GM18907 (cell line): ENCODE data around the gene CLUH.

Experiments
- ATAC-seq: cut with Tn5 transposase; IDR thresholded peaks from one replicate; pipeline ENCODE4 v1.9.1; 2021; ENCODE audit warnings: mild to moderate bottlenecking, moderate library complexity; ENCODE audit not compliant: unreplicated experiment

The CLUH gene, protein sequence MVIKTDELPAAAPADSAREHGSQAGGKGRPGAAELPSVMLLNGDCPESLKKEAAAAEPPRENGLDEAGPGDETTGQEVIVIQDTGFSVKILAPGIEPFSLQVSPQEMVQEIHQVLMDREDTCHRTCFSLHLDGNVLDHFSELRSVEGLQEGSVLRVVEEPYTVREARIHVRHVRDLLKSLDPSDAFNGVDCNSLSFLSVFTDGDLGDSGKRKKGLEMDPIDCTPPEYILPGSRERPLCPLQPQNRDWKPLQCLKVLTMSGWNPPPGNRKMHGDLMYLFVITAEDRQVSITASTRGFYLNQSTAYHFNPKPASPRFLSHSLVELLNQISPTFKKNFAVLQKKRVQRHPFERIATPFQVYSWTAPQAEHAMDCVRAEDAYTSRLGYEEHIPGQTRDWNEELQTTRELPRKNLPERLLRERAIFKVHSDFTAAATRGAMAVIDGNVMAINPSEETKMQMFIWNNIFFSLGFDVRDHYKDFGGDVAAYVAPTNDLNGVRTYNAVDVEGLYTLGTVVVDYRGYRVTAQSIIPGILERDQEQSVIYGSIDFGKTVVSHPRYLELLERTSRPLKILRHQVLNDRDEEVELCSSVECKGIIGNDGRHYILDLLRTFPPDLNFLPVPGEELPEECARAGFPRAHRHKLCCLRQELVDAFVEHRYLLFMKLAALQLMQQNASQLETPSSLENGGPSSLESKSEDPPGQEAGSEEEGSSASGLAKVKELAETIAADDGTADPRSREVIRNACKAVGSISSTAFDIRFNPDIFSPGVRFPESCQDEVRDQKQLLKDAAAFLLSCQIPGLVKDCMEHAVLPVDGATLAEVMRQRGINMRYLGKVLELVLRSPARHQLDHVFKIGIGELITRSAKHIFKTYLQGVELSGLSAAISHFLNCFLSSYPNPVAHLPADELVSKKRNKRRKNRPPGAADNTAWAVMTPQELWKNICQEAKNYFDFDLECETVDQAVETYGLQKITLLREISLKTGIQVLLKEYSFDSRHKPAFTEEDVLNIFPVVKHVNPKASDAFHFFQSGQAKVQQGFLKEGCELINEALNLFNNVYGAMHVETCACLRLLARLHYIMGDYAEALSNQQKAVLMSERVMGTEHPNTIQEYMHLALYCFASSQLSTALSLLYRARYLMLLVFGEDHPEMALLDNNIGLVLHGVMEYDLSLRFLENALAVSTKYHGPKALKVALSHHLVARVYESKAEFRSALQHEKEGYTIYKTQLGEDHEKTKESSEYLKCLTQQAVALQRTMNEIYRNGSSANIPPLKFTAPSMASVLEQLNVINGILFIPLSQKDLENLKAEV (N-terminal part only)

DNA sequence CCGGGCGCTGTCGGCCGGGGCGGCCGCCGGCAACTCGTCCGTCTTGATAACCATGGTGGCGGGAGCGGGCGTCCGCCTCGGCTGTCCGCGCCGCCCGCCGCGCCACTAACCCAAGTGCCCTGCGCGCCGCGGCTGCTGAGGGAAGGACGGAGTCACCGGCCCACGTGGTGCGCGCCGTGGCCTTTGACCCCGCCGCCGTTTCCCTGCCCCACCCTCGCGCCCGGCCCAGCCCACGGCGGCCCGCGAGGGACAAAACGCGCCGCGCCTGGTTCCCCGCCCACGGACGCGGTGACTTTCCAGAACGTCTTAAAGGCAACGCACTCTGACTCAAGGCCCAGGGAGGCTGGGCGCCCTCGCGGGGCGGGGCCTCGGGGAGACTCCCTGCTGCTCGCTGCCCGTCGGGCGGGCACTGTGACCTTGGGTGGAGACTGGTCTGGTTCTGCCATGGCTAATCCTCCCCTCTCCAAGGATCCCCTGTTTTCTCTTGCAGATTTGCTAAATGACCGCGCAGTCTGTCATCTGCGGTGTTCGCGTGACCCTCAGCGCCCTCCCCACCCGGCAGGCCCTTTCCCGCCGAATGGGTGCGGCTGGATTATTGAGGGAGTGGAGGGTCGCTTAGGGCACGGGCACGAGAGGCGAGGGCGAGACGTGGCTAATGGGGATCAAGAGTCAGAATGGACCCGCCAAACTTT lies at the start of gene CLUH:
TSS of gene CLUH (minus strand) at position 157 of the 692 bp plus-strand sequence. CDS start at position 54, 103 bp downstream.
- ATAC-seq: peak; percentile 75

DNA sequence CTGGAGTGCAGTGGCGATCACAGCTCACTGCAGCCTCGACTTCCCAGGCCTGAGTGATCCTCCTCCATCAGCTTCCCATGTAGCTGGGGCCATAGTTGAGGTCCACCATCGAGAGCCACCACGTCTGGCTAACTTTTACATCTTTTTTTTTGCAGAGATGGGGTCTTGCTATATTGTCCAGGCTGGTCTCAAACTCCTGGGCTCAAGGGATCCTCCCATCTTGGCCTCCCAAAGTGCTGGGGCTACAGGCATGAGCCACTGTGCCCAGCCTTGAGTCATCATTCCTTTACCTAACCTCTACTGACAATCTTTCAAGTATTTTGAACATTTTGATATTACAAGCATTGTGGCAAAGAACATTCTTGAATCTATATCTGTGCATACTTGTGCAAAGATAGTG lies 47.3 kb upstream of the CLUH start:
- no peak for ATAC-seq

DNA sequence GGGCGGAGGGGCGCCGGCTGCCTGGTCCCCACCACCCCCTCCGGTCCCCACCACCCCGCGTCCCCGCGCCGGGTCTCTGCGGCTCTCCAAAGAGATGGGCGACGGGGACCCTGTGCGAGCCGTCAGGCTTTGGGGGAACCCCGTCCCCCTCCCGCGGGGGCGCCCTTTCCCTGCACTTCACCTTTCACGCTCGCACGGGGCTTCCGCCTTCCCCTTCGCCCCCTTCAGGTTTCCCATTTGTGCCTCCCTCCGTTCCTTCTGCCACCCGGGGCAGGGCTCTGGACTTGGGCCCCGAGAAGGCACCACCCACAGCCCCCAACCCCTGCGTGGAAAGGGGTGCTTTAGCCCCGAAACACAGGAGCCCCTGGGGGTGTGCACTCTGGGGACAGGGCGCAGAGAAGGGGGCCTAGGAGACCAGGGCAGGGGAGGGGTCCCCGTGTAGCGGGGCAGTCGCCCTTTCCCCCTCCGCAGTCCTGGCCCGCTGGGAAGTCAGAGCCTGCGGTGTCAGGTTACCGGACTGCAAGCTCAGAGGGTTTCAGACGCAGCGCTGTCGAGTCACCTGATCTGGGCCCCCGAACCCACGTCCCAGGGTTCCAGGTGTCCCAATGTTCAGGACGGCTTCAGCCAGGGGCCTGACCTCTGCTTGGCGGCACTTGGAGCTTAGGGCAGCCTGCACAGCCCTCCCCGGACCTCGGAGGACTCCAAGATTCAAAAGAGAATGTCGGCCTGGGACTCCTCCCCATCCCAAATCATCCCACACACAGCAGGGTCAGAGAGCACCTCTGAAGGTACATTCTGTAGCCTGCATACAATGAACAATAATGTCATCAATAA lies 44.5 kb upstream of the CLUH start:
- no peak for ATAC-seq

DNA sequence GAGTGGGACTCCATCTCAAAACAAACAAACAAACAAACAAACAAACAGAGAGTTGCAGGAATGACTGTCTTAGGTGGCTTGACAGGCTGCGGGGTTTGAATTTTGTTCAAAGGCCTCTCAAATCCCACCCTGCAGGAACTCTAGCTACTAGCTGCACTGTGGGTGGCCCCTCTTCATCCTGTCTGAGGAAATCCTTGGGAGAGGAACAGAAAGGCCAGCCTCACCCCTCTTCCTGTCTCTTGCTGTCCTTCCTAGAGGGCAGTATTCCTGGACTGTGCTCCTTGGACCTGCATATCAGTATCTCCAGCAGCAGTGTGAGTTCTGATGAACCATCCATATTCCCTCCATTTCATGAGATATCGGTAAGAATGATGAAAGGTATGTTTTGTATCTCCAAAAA lies 39.9 kb upstream of the CLUH start:
- no peak for ATAC-seq

DNA sequence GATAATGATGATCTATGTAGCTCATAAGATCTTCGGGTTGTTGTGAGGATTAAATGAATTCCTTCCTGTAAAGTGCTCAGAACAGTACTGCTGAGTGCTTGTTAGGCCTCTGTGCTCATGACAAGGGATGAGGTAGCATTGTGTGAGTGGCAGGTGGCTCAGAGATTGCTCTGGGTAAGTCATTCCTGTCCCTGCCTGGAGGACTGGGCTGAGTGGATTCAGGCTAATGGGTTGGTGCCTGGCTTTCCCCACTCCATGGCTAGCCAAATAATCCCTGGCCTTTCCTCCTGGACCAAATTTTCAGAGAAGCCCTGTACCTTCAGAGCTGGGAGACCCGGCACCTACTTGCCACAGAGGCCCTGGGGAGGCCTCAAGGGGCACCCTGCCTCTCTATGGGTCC lies 39.2 kb upstream of the CLUH start:
- ATAC-seq: no peak

DNA sequence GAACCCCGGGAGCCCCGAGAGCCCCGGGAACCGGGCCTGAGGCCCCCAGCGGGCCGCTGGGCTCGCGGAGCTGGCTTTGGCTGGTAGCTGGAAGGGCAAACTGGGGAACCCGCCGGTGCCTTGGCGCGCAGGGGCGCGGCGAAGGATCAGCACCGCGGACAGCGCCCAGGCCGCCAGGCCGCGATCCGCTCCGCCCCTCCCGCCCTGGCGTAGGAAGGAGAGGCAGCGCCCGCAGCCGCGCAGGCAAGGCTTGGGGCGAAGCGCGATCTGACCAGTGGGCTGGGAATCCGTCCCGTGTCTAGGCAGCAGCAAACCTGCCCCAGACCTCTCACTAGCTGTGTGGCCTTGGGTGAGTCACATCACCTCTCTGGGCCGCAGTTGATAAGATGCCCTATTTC lies 38.2 kb upstream of the CLUH start:
- no peak for ATAC-seq

DNA sequence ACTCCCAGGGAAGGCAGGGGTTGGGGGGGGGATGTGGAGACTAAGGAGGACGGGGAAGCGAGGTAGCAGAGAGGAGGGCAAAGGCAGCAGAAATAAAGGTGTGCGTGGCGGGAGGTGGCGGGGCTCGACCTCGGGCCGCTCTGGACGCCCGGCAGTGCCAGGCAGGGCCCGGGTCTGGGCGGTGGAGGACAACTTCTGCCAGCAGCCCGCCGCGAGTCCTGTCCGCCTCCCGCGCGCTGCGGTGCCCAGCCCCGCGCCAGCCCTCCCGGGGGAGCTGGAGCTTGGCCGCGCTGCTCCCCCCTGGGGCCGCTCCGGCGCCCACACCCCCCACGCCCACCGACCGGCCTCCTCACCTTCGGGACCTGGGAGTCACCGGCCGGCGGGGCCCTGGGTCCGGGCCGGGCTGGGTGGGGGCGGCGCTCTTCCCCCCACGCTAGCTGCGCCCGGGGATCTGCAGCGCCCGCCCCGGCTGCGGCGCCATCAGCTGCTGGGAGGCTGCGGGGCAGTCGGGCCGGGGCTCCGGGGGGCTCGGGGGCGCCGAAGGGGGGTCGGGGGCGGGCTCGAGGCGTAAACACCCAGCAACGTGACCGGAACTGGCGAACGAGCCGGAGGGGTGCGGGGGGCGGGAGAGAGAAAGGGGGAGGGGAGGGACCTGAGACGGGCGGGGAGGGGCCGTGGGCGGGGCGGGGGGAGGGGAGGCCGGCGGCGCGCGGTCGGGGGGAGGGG lies 37.7 kb upstream of the CLUH start, which contains the start of gene CCDC92B:
TSS of gene CCDC92B (minus strand) at position 595 of the 726 bp plus-strand sequence. CDS start 14,507 bp downstream, outside the sequence.
- ATAC-seq: no peak

DNA sequence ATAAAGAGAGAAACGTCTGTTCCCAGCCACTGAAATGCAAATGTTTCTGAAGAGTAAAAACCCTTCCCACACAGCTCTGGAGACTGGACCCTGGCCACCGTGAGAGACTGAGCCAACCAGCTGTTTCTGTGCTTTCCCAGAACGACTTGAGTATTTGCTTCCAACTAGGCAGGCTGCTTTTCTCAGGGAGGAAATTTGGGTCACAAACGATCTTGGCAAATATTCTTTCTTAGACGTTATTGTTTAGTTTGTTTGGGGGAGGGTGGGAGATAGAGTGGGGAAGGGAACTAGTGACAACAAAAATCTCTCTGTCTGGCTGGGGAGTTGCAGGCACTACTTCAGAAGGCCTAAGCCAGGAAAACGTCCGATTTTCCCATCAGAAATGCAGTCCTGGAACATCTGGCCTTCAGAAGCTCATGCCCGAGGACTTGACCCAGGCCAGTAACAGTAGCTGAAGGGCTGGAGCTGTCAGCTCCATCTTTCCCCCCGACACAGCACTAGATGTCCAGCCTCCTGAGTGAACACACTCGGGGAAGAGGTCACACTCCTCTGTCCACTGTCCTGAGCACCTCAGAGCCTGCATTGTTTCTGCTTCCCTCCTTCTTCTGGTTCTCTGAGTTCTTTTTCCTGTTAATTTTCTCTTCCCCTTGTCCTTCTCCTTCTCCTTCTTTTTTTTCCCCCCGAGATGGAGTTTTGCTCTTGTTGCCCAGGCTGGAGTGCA lies 33.9 kb upstream of the CLUH start:
- ATAC-seq: no peak

DNA sequence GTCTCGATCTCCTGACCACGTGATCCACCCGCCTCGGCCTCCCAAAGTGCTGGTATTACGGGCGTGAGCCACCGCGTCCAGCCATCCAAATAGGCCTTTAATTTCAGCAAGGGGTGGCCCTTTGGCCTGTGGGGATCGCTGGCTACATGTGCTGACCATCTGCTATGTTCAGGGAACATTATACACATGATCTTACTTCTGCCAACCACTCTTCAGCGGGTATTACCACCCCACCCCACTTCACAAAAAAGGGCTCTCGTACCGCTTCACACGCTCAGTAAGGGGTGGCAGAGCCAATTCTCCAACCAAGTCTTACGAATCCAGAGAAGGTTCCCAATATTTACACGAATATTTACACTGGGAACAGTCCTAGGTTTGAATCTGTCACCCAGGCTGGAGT lies 26.1 kb upstream of the CLUH start:
- no peak for ATAC-seq

DNA sequence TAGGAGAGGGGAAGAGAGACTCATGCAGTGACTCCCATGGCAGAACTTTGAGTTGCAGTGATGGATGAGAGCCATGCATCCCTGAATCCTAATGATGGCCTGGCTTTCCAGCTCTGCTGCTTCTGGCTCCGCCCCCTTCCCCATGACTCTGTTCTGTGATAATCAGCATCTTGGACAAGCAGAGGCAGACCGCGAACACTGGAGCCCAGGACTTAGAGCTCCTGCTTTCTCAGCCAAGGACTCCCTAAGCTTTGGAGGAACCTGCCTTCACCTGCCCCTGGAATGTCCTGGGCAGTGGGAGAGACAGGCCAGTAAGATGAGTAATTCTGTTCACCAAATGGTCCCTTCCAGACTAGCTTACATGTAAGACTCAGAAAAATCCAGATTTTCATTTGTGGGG lies 25.4 kb upstream of the CLUH start:
- no peak for ATAC-seq

DNA sequence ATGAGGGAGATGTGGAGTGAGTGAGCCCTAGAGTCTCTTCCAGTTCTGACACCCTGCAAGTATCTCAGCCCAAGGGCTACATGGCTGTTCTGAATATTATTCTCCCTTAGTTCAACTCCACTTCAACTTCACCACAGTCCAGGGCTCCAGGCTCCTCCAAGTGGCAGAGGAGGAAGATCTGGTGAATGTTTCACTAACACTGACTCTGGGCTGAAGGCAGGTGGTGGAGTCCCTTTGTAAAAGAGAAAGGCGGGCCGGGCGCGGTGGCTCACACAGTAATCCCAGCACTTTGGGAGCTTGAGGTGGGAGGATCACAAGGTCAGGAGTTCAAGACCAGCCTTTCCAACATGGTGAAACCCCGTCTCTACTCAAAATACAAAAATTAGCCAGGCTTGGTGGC lies 24.3 kb upstream of the CLUH start:
- ATAC-seq: no peak

DNA sequence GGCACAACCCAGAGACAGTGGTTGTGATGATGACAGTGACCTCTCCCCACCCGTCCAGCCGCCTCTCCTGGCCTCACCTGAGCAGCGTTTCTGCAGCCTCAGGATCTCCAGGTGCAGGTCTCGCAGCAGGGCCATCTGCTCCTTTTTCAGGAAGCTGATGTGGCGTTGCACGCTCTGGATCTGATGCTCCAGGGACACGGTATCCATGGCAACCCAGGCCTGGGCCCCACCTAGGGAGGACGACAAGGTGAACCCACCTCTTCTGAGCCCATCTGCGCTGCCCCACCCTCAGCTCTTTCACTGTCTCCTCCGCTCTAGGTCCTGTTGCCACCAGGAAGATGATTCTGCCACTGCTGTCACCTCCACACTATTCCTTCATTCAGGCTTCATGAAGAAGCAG lies 23.4 kb upstream of the CLUH start:
- ATAC-seq: no peak

DNA sequence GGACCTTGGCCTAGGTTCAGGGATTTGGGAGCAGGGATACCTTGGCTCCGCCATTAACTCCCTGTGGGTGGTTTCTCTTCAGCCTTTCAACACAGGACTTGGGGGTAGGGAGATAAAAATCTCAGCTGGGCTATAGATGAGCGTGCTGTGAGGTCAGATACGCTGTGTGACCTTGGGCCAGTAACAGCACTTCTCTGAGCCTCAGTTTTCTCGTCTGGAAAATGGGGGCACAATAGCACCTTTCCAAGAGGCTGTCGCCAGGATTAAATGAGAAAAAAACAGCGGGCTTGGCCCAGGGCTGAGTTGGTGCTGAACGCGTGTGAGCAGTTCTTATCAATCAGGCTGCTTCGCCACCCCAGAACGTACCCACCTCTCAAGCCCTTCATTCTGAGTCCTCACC lies 20.2 kb upstream of the CLUH start:
- ATAC-seq: no peak

DNA sequence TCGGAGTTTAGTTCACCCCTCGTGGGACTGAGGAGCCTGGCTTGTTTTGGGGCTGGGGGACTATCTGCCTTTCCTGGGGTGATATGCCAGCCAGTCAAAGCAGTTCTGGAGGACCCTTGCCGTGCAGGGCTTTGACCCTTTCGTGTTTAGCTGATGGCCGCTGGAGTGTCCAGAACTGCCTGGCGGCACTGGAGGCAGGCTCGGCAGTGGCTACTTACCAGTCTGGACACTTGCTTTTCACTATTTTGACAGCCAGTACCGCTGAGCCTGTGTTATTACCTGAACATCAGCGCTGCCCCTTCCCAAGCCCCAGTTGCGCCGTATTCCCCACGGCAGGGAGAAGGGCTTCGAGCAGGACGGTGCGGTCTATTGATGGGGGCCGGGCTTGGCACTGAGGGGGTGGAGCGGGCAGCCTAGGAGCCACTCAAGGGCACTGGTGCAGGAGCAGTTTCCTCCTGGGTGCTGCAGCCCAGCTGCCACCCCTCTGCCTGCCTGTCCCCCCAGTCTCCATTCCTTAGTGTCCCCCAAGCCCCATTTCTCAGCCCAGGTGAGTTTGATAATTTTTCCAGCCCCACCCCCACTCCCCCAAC lies 19.3 kb upstream of the CLUH start:
- ATAC-seq: no peak

DNA sequence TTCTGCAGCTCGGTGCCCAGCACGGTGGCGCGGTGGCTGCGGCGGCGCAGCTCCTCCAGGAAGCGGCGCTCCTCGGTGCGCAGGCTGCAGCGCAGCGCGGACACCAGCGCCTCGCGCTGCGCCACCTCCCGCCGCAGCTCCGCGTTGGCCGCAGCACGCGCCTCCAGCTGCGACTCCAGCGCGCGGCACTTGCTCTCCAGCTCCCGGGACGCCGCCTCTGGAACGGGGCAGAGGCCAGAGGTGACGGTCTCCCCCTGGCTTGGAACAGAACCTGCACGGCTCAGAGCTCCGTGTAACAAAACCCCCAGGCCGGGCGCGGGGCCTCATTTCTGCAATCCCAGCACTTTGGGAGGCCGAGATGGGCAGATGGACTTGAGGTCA lies 13.2 kb upstream of the CLUH start:
- ATAC-seq: no peak

DNA sequence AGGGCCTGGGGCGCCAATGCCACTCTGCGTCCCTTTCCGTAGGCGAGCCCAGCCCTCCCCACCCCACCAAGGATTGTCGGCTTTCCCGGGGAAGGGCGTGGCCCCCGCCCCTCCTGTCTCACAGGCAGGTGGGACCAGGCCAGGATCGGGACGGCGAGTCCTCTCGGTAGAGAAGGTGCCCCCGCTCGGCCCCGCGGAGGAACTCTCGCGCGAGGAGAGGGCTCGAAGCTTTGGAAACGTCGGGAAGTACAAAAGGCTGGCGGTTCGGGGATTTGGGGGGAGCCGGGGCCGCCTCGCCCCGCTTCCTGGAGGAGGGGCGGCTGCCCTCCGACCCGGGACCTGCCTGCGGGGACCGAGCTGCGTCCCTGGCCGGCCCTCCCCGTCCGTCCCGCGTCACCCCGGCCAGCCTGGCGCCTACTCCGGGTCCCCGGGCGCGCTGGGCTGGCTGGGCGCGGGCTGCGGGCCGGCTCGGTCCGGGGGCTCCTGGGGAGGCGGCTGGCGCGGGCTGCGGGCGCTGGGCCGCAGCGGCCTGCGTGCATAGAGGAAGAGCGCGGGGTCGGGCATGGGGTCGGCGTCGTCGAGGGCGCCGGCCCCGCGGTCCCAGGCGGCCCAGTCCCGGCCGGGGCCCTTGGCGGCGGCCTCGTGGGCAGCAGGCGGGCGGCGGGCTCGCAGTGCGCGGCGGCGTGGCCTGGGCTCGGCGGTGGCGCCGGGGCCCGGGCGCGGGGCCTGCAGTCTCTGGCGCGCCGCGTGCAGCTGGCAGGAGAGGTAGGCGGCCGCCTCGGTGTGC lies 12.6 kb upstream of the CLUH start:
- no peak for ATAC-seq

DNA sequence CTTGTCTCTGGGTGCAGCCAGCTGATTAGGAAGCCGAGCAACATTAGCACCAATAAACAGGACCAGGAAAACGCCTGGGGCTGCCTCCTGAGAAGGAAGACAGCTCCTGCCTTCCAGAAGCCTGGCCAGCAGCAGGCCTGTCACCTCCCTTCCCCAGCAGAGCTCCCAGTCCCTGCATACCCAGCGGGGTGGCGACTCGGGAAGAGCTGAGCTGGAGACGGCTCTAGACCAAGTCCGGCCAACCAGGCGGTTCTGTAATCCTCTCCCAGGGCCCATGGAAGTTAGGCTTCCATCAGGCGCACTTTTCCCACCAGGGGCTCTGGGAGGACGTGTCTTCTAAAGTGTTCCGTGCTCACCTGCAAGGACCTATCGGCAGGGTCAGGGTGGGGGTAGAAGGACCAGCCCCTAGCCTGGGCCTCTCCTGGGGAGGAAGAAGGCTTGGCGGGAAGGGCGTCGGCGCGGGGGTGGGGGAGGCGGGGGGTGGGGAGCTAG lies 12.0 kb upstream of the CLUH start:
- no peak for ATAC-seq
